Endometrial microvascular endothelial cells (primary cell): ENCODE data around the gene ELP2. TPM values are rescaled to one million over a fixed set of nuclear protein-coding genes. Genes with fewer than 3 reads are reported as not detected.
"Not testable (repeated sequence)": the region's sequence is repeated elsewhere in the genome, so short reads cannot be mapped to it uniquely, and the experiment has no call there.

Source experiments
- in situ Hi-C: cut with HindIII; loops from 2 replicates; pipeline ENCODE4 v1.10.0; 2017; ENCODE audit warnings: low sequenced_read_pairs, low pct_unique_long_range_greater_than_20kb; ENCODE audit errors: inconsistent ontology term
- total RNA-seq: library from RNA; depleted of rRNA; stranded (reverse); fragments of >200 nt; gene quantifications from one replicate; pipeline ENCODE4 v1.2.3, GENCODE V29; 2015; ENCODE audit errors: inconsistent ontology term

The ELP2 gene, protein sequence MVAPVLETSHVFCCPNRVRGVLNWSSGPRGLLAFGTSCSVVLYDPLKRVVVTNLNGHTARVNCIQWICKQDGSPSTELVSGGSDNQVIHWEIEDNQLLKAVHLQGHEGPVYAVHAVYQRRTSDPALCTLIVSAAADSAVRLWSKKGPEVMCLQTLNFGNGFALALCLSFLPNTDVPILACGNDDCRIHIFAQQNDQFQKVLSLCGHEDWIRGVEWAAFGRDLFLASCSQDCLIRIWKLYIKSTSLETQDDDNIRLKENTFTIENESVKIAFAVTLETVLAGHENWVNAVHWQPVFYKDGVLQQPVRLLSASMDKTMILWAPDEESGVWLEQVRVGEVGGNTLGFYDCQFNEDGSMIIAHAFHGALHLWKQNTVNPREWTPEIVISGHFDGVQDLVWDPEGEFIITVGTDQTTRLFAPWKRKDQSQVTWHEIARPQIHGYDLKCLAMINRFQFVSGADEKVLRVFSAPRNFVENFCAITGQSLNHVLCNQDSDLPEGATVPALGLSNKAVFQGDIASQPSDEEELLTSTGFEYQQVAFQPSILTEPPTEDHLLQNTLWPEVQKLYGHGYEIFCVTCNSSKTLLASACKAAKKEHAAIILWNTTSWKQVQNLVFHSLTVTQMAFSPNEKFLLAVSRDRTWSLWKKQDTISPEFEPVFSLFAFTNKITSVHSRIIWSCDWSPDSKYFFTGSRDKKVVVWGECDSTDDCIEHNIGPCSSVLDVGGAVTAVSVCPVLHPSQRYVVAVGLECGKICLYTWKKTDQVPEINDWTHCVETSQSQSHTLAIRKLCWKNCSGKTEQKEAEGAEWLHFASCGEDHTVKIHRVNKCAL
- total RNA-seq: 44.7 TPM

DNA sequence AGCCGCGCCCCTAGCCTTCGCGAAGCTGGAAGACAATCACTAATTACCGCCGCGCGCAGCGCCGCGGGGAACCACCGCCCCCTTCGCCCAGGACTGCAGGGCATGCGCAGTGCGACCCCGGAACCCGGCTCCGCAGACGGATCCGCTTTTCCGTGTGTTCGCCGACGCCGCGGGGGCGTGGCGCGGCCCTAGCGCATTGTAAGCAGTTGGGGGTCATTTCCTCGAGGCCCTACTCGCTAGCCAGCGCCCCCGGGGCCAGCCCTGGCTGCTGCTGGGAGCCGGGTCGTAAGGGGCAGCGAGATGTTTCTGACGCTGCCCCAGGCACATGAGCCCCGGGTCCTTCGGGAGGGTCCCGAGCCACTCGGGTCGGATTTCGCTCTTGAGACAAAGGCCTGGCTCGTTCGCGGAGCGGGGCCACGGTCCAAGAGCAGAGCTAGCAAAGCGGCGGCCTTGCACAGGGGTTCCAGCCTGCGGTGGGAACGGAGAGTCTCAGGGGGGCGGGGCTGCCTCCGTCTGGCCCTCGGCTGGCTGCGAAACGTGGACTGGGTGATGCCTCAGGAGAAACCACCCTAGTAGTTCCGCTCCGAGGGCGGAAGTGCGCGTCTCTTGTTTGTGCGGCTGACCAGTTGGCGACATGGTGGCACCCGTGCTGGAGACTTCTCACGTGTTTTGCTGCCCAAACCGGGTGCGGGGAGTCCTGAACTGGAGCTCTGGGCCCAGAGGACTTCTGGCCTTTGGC lies at the start of gene ELP2, which contains the start of gene SLC39A6:
TSS of gene ELP2 (plus strand) at position 600 of the 739 bp plus-strand sequence. CDS start at position 635, 35 bp downstream.
TSS of gene SLC39A6 (minus strand) at position 41 of the 739 bp plus-strand sequence. CDS start 2,333 bp downstream, outside the sequence.
- in situ Hi-C loops: no loop called here

DNA sequence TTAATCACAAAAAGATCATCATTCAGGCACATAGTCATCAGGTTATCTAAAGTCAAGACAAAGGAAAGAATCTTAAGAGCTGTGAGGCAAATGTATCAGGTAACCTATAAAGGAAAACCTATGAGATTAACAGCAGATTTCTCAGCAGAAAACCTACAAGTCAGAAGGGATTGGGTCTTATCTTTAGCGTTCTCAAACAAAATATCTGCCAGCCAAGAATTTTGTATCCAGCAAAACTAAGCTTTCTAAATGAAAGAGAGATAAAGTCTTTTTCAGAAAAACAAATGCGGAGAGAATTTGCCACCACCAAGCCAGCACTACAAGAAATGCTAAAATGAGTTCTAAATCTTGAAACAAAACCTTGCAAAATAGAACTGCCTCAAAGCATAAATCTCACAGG lies 48.6 kb upstream of the ELP2 start:
- in situ Hi-C loops: not testable (repeated sequence)

DNA sequence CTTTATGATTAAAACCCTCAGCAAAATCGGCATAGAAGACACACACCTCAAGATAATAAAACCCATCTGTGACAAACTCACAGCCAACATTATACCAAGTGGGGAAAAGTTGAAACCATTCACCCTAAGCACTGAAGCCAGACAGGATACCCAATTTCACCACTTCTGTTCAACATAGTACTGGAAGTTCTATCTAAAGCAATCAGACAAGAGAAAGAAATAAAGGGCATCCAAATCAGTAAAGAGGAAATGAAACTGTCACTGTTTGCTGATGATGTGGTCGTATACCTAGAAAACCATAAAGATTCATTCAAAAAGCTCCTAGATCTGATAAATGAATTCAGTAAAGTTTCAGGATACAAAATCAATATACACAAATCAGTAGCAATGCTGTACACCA lies 46.0 kb upstream of the ELP2 start:
- in situ Hi-C loops: no loop called here

DNA sequence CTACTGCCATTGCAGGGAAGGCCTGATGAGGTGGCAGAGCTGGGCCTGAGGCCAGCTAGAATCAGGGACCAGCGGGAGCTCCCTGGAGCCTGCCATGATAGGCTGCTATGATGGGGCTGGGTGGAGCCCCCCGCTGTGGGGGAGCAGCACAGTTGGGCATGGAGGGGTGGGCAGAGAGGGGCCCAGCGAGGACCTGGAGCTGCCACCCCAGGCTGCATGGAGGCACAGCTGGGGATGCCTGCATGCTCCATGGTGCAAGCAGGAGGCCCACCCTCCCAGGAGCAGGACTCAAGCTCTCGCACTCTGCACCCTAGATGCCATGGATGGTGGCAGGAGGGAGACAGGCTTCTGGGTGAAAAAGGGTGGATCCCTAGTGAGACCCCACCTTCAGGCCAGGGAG lies 44.5 kb upstream of the ELP2 start:
- in situ Hi-C loops: no loop called here

DNA sequence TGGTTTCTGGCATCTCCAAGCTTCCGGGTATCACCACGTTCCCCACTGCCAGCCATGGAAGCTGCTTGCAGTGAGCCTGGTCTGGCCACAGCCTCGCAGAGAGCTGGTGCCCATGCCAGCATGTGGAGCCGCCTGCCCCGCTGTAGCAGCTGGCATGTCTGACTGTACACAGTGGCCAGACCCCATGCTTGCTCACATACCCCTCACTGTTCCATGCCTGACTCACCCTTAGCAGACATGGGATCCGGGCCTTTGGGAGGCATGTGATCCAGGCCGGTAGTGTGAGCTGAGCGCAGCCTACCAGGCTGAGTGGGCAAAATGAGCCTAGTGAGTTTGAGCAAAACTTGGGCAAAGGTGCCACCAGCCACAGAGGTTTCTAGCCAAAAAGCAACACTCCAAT lies 43.5 kb upstream of the ELP2 start:
- in situ Hi-C loops: no loop called here

DNA sequence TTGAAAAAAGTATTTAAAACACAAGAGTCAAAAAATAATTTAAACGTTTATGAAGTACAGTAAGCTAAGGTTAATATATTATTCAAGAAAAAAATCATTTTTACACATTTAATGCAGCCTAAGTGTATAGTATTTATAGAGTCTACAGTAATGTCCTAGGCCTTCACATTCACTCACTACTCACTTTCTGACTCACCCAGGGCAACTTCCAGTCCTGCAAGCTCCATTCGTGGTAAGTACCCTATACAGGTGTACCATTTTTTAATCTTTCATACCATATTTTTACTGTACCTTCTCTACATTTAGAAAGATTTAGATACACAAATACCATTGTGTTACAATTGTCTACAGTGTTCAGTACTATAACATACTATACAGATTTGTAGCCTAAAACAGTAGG lies 41.4 kb upstream of the ELP2 start:
- in situ Hi-C loops: no loop called here

DNA sequence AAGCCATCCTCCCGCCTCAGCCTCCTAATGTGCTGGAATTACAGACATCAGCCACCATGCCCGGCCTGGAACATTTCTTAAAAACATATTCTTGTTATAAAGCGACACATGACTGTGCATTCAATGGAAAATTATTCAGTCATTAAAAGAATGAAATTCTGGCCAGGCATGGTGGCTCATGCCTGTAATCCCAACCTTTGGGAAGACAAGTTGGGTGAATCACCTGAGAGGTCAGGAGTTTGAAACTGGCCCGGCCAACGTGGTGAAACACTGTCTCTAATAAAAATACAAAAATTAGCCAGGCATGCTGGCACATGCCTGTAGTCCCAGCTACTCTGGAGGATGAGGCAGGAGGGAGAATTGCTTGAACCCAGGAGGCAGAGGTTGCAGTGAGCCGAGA lies 40.7 kb upstream of the ELP2 start:
- in situ Hi-C loops: no loop called here

DNA sequence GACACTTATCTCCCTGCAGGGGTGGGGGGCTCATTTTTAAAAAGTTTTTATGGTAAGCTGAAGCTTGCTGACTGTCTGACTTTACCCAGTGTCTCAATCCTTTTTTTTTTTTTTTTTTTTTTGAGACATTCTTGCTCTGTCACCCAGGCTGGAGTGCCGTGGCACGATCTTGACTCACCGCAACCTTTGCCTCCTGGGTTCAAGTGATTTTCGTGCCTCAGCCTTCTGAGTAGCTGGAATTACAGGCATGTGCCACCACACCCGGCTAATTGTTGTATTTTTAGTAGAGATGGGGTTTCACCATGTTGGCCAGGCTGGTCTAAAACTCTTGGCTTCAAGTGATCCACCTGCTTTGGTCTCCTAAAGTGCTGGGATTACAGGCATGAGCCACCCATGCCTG lies 37.6 kb upstream of the ELP2 start:
- in situ Hi-C loops: not testable (repeated sequence)

DNA sequence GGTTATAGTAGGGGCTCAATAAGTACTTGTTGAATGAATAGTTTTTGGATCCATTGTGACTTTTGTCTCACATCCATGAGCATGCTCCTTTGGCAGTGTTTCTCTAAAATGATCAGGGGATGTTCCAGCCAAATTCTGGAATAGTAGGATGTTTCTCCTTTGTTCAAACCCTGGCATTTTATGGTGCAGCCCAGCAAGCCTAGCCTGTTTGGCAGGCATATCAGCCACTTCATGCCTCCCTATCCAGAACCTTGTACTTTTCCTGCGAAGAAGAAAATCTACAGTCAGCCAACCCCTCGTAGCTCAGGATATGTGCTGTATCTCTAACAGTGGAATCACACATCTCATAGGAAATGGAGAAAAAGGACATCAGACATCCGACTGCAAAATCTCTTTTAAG lies 35.3 kb upstream of the ELP2 start:
- in situ Hi-C loops: no loop called here

DNA sequence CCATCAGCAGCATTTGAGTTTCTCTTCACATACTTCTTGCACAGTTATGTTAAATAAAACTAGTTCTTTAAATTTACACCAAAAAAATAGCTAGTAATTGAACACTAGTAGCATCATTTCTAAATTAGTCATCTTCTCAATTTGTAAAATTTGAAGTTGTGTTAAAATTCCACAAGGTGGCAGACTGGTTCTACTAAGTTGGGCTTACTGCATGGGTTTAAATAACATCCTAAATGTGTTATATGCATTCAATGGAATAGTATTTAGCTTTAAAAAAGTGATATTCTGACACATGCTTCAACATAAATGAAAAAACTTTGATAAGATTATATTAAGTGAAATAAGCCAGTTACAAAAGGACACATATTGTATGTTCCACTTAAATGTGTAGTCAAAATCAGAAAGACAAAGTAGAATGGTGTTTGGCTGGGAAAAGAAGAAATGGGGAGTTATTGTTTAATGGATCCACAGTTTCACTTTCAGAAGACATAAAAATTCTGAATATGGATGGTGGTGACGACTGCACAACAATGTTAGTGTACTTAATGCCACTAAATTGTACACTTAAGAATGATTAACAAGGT lies 33.7 kb upstream of the ELP2 start:
- in situ Hi-C loops: no loop called here

DNA sequence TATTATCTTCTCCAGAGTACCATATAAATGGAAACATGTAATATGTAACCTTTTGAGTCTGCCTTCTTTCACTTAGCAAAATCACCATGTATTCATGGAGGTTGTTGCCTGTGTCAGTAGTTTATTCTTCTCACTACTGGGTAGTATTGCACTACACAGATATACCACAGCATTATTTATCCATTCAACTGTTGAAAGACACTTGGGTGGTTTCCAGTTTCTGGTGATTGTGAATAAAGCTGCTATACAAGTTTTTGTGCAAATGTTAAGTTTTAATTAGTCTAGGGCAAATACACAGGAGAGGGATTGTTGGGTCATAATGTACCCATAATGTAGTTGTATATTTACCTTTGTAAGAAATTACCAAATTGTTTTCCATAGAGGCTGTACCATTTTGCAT lies 32.7 kb upstream of the ELP2 start:
- in situ Hi-C loops: no loop called here

DNA sequence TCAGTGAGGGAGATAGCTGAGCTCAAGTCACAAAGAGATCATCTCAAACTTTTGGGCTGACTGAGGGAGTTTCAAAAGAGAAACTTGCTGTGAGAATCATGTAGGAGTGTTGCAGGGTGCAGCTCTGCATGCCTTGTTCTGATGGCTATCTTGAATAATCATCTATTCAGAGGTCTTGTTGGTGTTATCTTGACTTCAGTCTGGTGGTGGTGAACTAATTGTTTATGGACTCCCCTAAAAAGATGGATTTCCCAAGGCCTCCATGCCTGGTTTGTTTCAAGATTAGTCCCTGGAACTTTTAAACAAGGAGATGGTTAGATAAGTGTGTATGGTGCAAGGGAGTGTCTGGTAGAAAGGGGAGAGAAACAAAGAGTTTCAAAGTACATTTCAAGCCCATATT lies 30.4 kb upstream of the ELP2 start:
- in situ Hi-C loops: no loop called here

DNA sequence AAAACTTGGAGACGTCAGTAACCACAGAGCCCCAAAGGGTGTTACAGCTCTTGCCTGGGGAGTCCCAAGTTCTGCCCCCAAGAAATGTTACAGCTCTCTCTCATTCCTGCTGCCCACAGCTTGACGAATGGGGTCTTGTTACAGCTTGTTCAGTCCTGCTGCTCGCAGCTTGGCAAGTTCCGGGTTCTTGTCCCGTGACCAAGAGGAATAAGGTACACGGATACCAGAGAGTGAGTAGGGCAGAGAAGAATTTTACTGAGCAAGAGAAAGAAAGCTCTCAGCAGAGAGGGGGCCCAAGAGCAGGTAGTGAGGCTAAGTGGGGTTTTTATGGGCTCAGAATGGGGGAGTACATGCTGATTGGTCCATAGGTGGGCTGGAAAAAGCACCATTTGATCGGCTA lies 27.8 kb upstream of the ELP2 start:
- in situ Hi-C loops: no loop called here

DNA sequence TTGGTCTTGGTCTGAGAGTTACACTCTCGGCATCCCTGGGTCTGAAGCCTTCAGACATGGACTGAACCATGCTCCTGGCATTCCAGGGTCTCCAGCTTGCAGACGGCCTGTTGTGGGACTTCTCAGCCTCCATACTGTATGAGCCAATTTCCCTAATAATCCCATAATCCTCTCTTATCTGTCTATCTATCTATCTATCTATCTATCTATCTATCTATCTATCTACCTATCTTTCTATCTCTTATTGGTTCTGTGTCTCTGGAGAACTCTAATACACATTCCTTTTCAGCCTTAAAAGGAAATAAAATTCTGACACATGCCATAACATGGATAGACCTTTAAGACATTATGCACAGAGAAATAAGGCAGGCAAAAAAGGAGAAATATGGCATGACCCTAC lies 24.9 kb upstream of the ELP2 start:
- in situ Hi-C loops: no loop called here

DNA sequence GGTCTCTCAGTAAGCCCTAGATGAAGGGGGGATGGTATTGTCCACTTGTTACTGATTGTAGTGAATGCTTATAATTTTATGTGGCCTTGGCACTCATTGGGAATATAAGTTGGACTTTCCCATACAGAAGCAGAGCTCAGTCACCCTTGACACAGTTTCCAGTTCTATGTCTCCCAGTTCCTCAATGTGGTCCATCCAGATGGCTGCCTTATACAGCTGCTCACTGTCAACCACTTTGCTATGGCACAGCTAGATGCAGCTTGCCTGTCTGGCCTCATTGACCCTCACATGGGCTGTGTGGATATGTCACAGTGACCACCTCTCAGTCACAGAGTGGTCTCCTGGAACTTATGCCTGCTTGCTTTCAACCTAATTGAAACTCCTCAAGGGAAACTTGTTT lies 22.2 kb upstream of the ELP2 start:
- in situ Hi-C loops: no loop called here

DNA sequence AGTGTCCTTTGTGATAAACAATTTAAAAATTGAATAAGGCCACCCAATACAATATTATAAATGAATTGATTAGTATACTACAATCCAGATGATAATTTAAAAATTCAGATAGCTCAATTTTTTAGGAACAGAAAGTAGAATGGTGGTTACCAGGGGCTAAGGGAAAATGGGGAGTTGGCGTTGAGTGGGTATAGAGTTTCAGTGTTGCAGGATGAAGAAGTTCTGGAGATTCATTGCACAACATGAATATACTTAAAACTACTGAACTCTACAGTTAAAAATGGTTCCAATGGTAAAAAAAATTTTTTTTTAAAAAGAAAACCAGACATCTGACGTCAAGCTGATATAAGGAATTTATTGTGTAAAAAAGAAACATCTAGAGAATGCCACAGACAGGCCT lies 21.5 kb upstream of the ELP2 start:
- in situ Hi-C loops: no loop called here

DNA sequence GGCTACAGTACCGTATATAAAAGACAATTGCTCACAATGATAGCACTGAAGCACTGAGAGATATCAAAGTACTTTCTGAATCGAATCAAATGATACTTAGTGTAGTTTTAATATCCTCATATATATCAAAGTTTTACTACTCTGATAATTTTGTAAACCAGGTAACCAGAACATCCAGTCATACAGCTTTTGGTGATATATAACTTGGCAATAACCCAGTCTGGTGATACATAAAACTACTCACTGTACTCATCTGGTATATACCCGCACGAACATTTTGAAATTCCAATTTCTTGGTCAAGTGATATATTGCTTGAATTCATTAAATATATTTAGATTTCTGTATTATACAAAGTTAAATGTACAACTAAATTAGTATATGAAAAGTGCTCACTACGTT lies 21.1 kb upstream of the ELP2 start:
- in situ Hi-C loops: no loop called here

DNA sequence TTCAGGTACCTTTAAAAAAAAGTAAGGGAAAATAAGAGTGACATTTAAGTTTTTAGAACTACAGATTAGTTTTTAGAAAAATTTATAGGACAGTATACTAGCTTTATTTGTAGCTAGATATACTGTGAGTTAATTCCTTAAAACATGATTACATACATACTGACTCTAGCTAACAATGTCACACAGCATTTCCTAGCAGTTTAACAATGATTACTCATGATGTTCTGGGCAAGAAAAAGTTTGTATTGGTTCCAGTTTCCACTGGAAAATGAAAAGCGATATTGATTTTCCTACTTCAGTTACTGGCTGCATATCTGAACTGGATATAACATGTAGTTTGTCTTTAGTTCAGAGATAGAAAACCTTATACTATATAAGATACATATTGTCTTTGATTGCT lies 20.0 kb upstream of the ELP2 start:
- in situ Hi-C loops: no loop called here

DNA sequence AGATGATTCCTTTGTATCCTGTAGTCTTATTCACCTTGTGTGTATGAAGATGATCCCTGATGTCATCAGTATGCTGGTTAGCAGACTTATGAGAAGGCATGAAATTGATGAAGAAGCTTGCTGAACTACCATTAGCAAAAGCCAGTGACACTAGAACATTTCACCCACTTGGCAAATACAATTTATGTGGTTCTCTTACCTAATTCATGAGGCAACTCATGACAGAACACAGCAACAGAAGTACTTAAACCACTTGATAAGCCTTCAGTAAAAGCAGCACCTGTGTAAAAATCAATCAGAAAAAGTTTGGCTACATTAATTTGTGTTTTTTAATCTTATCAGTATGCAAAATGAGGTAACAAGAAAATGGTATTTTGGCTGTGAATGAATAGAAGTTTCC lies 17.4 kb upstream of the ELP2 start:
- in situ Hi-C loops: no loop called here
